ENCODE results near the gene GABBR2. TPM values are rescaled to one million over a fixed set of nuclear protein-coding genes. Genes with fewer than 3 reads are reported as not detected.
A peak's percentile ranks its signal among the peaks of the same experiment; 100 is the strongest.

GABBR2 gene
- total RNA-seq, 1 experiment from 2014 or later: 0.33 TPM

DNA sequence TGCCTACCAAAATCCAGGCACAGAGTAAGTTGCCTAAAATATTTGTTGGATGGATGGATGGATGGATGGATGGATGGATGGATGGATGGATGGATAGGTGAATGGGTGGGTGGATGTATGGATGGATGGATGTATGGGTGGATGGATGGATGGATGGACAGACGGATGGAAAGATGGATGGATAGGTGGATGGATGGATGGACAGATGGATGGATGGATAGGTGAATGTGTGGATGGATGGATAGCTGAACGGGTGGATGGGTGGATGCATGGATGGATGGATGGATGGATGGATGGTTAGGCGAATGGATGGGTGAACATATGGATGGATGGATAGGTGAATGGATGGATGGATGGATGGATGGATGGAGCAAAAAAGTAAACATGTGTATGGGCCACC is 131.9 kb downstream of the GABBR2 start:
- no TSS peak for BruUV-seq (replicated peaks)
- CTCF ChIA-PET: no interaction called here
- intact Hi-C loops (cut with micrococcal nuclease; ENCODE audit: unreplicated experiment): loop anchor here (10.0 kb wide), 1 partner anchor 128 kb away; the partner anchor contains the start of gene GABBR2
- Mint-ChIP-seq H3K4me3 (ENCODE audit: low read depth, unreplicated experiment) (no peak overlapping the region), H3K36me3 (ENCODE audit: insufficient read depth, unreplicated experiment) (no peaks in the 10 kb centered on the region), H3K27ac (ENCODE audit: unreplicated experiment) (no peak overlapping the region), H3K9me3 (ENCODE audit: low read depth, unreplicated experiment) (no peaks in the 10 kb centered on the region), H3K27me3 (ENCODE audit: unreplicated experiment) (peaks cover 64% of the 10 kb centered on the region), H3K4me1 (ENCODE audit: low read depth, unreplicated experiment) (peaks cover 13% of the 10 kb centered on the region)
- TF ChIP-seq, protein P1, sequence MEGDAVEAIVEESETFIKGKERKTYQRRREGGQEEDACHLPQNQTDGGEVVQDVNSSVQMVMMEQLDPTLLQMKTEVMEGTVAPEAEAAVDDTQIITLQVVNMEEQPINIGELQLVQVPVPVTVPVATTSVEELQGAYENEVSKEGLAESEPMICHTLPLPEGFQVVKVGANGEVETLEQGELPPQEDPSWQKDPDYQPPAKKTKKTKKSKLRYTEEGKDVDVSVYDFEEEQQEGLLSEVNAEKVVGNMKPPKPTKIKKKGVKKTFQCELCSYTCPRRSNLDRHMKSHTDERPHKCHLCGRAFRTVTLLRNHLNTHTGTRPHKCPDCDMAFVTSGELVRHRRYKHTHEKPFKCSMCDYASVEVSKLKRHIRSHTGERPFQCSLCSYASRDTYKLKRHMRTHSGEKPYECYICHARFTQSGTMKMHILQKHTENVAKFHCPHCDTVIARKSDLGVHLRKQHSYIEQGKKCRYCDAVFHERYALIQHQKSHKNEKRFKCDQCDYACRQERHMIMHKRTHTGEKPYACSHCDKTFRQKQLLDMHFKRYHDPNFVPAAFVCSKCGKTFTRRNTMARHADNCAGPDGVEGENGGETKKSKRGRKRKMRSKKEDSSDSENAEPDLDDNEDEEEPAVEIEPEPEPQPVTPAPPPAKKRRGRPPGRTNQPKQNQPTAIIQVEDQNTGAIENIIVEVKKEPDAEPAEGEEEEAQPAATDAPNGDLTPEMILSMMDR (IDR thresholded peaks at IDR 0.05; ENCODE audit: unreplicated experiment): no peak
- no peak for DNase-seq

- intact Hi-C loops (cut with micrococcal nuclease; ENCODE audit: unreplicated experiment): loop anchor here (10.0 kb wide), 1 partner anchor 128 kb away; the partner anchor contains the start of gene GABBR2
- no TSS peak for BruUV-seq (replicated peaks)
- Mint-ChIP-seq H3K4me1 (ENCODE audit: low read depth, unreplicated experiment) (peaks cover 13% of the 10 kb centered on the region), H3K9me3 (ENCODE audit: low read depth, unreplicated experiment) (no peaks in the 10 kb centered on the region), H3K27me3 (ENCODE audit: unreplicated experiment) (peaks cover 64% of the 10 kb centered on the region), H3K4me3 (ENCODE audit: low read depth, unreplicated experiment) (no peak overlapping the region), H3K36me3 (ENCODE audit: insufficient read depth, unreplicated experiment) (no peaks in the 10 kb centered on the region), H3K27ac (ENCODE audit: unreplicated experiment) (peak overlapping the region; percentile 55)
- TF ChIP-seq, protein P1 (IDR thresholded peaks at IDR 0.05; ENCODE audit: unreplicated experiment): no peak
- no peak for DNase-seq
- CTCF ChIA-PET: no interaction called here
Observed at GRCh38 chr9:98576354-98576753, 132.4 kb downstream of the GABBR2 start.

DNA sequence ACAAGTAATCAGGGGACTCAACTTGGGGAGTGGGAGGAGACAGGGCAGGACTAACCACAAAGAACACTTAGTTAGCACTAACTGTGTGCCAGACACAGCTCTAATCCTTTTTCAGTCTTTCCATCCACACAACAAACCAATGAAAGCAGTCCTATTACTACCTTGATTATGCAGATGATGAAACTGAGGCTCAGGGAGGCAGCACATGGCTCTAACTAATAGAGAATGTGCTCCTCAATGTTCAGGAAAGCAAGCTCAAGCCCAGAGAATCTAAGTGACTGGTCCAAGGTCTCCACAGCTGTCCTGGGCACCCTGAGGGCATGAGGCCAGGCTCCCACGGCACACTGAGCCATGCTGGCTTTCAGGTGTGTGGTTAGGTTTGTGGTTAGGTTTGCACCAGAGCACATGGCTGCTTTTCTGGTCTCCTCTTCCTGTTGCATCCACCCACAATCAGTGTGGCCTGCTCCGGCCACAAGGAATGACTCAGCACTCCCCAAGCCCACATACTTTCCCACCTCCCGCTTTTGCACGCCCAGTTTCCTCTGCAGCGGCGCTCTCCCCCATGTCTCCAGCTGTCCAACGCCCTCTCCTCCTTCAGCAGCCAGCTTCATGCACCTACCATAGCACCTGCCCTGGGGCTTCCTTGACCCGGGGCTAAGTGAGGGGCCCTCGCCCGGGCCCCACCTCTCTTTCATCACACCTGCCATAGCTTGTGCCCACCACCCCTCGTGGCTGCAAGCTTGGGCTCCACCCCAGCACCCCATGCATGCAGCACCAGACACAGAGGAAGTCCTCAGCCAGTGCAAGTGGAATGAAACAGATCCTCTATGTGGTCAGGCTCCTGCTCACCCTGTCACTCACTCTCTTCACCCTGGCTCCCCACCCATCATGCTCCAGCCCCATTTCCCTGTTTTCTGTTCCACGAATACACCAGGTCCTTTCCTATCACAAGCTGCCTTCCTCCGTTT is 133.1 kb downstream of the GABBR2 start:
- Mint-ChIP-seq H3K36me3 (ENCODE audit: insufficient read depth, unreplicated experiment) (no peaks in the 10 kb centered on the region), H3K4me3 (ENCODE audit: low read depth, unreplicated experiment) (no peak overlapping the region), H3K4me1 (ENCODE audit: low read depth, unreplicated experiment) (peaks cover 13% of the 10 kb centered on the region), H3K27ac (ENCODE audit: unreplicated experiment) (peak overlapping the region; percentile 55), H3K27me3 (ENCODE audit: unreplicated experiment) (peaks cover 64% of the 10 kb centered on the region), H3K9me3 (ENCODE audit: low read depth, unreplicated experiment) (no peaks in the 10 kb centered on the region)
- CTCF ChIA-PET: interaction anchor here (0.7 kb wide), 1 partner anchor 1244 kb away, joined by 7 read pairs; no protein-coding TSS in a partner anchor
- BruUV-seq (replicated peaks): no TSS peak
- intact Hi-C loops (cut with micrococcal nuclease; ENCODE audit: unreplicated experiment): loop anchor here (10.0 kb wide), 1 partner anchor 129 kb away; the partner anchor contains the start of gene GABBR2
- TF ChIP-seq, protein P1 (IDR thresholded peaks at IDR 0.05; ENCODE audit: unreplicated experiment): no peak
- DNase-seq: peak; percentile 12

DNA sequence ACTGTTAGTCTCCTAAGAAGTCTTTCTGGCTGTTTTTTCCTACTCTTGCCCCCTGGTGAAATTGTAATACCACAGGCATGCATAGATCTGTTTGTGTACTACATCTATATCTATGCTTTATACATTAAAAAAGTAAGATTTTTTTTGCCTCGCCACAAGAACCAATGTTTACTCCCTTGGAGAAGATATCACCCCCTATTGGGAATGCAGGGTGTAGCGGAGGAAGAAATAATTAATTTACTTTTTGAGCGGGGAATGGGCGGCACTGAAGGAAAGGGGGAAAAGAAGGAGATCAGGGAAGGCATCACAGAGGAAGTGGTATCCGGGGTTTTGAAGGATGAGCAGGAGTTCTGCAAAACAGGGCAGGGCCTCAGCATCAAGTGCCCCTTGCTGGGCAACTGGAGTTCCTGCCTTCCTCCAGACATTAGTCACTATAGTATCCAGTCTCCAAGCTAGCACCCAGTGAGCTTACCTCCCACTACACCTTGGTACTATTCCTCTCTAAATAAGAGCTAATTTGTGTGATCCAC is 134.9 kb downstream of the GABBR2 start:
- no peak overlapping the region for H3K27ac Mint-ChIP-seq (ENCODE audit: unreplicated experiment)
- H3K36me3 Mint-ChIP-seq (ENCODE audit: insufficient read depth, unreplicated experiment): no peaks in the 10 kb centered on the region
- H3K9me3 Mint-ChIP-seq (ENCODE audit: low read depth, unreplicated experiment): no peaks in the 10 kb centered on the region
- H3K27me3 Mint-ChIP-seq (ENCODE audit: unreplicated experiment): peaks cover 59% of the 10 kb centered on the region
- CTCF ChIA-PET: no interaction called here
- TF ChIP-seq, protein P1 (IDR thresholded peaks at IDR 0.05; ENCODE audit: unreplicated experiment): no peak
- intact Hi-C loops (cut with micrococcal nuclease; ENCODE audit: unreplicated experiment): loop anchor here (10.0 kb wide), 1 partner anchor 131 kb away; the partner anchor contains the start of gene GABBR2
- peaks cover 13% of the 10 kb centered on the region for H3K4me1 Mint-ChIP-seq (ENCODE audit: low read depth, unreplicated experiment)
- no peak overlapping the region for H3K4me3 Mint-ChIP-seq (ENCODE audit: low read depth, unreplicated experiment)
- BruUV-seq (replicated peaks): no TSS peak
- DNase-seq: no peak
